H9 (cell line): Measurements from ENCODE around the gene ITPR2. TPM values are rescaled to one million over a fixed set of nuclear protein-coding genes. Genes with fewer than 3 reads are reported as not detected.

Experiments
- DNase-seq: peaks from one replicate; pipeline ENCODE4 v3.0.0-alpha.2; 2017
- H2AFZ ChIP-seq: one replicate; pipeline ENCODE4 v1.6.1; 2013; ENCODE audit warnings: mild to moderate bottlenecking, low read length, control low read depth, moderate library complexity
- H2AK5ac ChIP-seq: 2 replicates; pipeline ENCODE4 v1.6.1; 2013; ENCODE audit warnings: low read length, control low read depth, mixed read lengths; ENCODE audit not compliant: insufficient read length
- H2BK120ac ChIP-seq: one replicate; pipeline ENCODE4 v1.6.1; 2013; ENCODE audit warnings: low read depth, mild to moderate bottlenecking, low read length, control low read depth, inconsistent platforms; ENCODE audit not compliant: poor library complexity, severe bottlenecking
- H2BK12ac ChIP-seq: 2 replicates; pipeline ENCODE4 v1.6.1; 2013; ENCODE audit warnings: low read length, control low read depth, mixed read lengths, low read depth; ENCODE audit not compliant: insufficient read length
- H2BK15ac ChIP-seq: 2 replicates; pipeline ENCODE4 v1.6.1; 2013; ENCODE audit warnings: low read depth, low read length, control low read depth
- H2BK20ac ChIP-seq: one replicate; pipeline ENCODE4 v1.6.1; 2013; ENCODE audit warnings: low read depth, mild to moderate bottlenecking, low read length, control low read depth, inconsistent platforms; ENCODE audit not compliant: poor library complexity, severe bottlenecking
- H2BK5ac ChIP-seq: 2 replicates; pipeline ENCODE4 v1.6.1; 2013; ENCODE audit warnings: low read length, control low read depth, mixed read lengths; ENCODE audit not compliant: insufficient read length
- H3K14ac ChIP-seq: 2 replicates; pipeline ENCODE4 v1.6.1; 2013; ENCODE audit warnings: low read length, control low read depth; ENCODE audit not compliant: insufficient read depth
- H3K18ac ChIP-seq: 2 replicates; pipeline ENCODE4 v1.6.1; 2013; ENCODE audit warnings: low read depth, mild to moderate bottlenecking, mixed read lengths, low read length, control low read depth; ENCODE audit not compliant: insufficient read length
- H3K23ac ChIP-seq: 2 replicates; pipeline ENCODE4 v1.6.1; 2013; ENCODE audit warnings: low read length, control low read depth, mixed read lengths, low read depth; ENCODE audit not compliant: insufficient read length
- H3K23me2 ChIP-seq: 2 replicates; pipeline ENCODE4 v1.6.1; 2013; ENCODE audit warnings: low read depth, mild to moderate bottlenecking, mixed read lengths, low read length, control low read depth; ENCODE audit not compliant: insufficient read length, poor library complexity, severe bottlenecking
- H3K27ac ChIP-seq: 2 replicates; pipeline ENCODE4 v1.5.1; 2013; ENCODE audit warnings: low read length, control low read depth, mixed read lengths, low read depth; ENCODE audit not compliant: insufficient read length
- H3K27me3 ChIP-seq: 2 replicates; pipeline ENCODE4 v1.6.1; 2013; ENCODE audit warnings: low read length, control low read depth, inconsistent platforms; ENCODE audit not compliant: insufficient read depth
- H3K4ac ChIP-seq: 2 replicates; pipeline ENCODE4 v1.6.1; 2013; ENCODE audit warnings: low read depth, mild to moderate bottlenecking, control low read depth, inconsistent platforms, low read length, moderate library complexity
- H3K4me1 ChIP-seq: 2 replicates; pipeline ENCODE4 v1.6.1; 2013; ENCODE audit warnings: low read length, control low read depth, inconsistent platforms; ENCODE audit not compliant: insufficient read depth
- H3K4me2 ChIP-seq: 2 replicates; pipeline ENCODE4 v1.6.1; 2013; ENCODE audit warnings: low read length, control low read depth, mixed read lengths; ENCODE audit not compliant: insufficient read length, insufficient read depth
- H3K56ac ChIP-seq: 2 replicates; pipeline ENCODE4 v1.6.1; 2013; ENCODE audit warnings: low read depth, mild to moderate bottlenecking, mixed read lengths, low read length, control low read depth; ENCODE audit not compliant: insufficient read length
- H3K79me1 ChIP-seq: 2 replicates; pipeline ENCODE4 v1.6.1; 2013; ENCODE audit warnings: low read depth, mild to moderate bottlenecking, moderate library complexity, low read length, control low read depth, inconsistent platforms; ENCODE audit not compliant: insufficient read depth, poor library complexity, severe bottlenecking
- H3K79me2 ChIP-seq: 2 replicates; pipeline ENCODE4 v1.6.1; 2013; ENCODE audit warnings: low read length, control low read depth, inconsistent platforms; ENCODE audit not compliant: insufficient read depth
- H3K9ac ChIP-seq: 2 replicates; pipeline ENCODE4 v1.6.1; 2013; ENCODE audit warnings: low read length, control low read depth, mixed read lengths; ENCODE audit not compliant: insufficient read length; ENCODE audit errors: extremely low read depth
- H3K9me3 ChIP-seq: one replicate; pipeline ENCODE4 v1.6.1; 2013; ENCODE audit warnings: low read depth, low read length, inconsistent platforms; ENCODE audit not compliant: control insufficient read depth
- H3T11ph ChIP-seq: one replicate; pipeline ENCODE4 v1.6.1; 2013; ENCODE audit warnings: mild to moderate bottlenecking, low read length, control low read depth, inconsistent platforms
- H4K20me1 ChIP-seq: one replicate; pipeline ENCODE4 v1.6.1; 2013; ENCODE audit not compliant: control insufficient read depth, insufficient read length, insufficient read depth
- H4K5ac ChIP-seq: 2 replicates; pipeline ENCODE4 v1.6.1; 2013; ENCODE audit warnings: low read depth, mild to moderate bottlenecking, mixed read lengths, low read length, control low read depth; ENCODE audit not compliant: insufficient read length
- H4K8ac ChIP-seq: replicated peaks from 2 replicates; pipeline ENCODE4 v1.6.1; 2013; ENCODE audit warnings: low read length, control low read depth, mixed read lengths, low read depth; ENCODE audit not compliant: insufficient read length
- H4K91ac ChIP-seq: 2 replicates; pipeline ENCODE4 v1.6.1; 2013; ENCODE audit warnings: low read depth, mild to moderate bottlenecking, moderate library complexity, mixed read lengths, low read length, control low read depth; ENCODE audit not compliant: insufficient read length
- H3K27ac Mint-ChIP-seq, 3 experiments: 2 replicates in 2 of 3; 3 replicates in 1 of 3; pipeline ENCODE4 v1.8.0; 2020 to 2021; ENCODE audit warnings: mixed read lengths in 3 of 3, mild to moderate bottlenecking in 1 of 3, moderate library complexity in 1 of 3
- H3K27me3 Mint-ChIP-seq: 2 replicates; pipeline ENCODE4 v1.8.0; 2021; ENCODE audit warnings: low read depth, mild to moderate bottlenecking, moderate library complexity, mixed read lengths
- H3K36me3 Mint-ChIP-seq, 3 experiments: 2 replicates in 2 of 3; 3 replicates in 1 of 3; pipeline ENCODE4 v1.8.0; 2020 to 2021; ENCODE audit warnings: low read depth in 3 of 3, mixed read lengths in 3 of 3; ENCODE audit not compliant: insufficient read depth in 1 of 3
- H3K4me1 Mint-ChIP-seq, 2 experiments: 2 replicates each; pipeline ENCODE4 v1.8.0; 2020; ENCODE audit warnings: mixed read lengths in 2 of 2
- H3K4me3 Mint-ChIP-seq, 2 experiments: 2 replicates in 1 of 2; 3 replicates in 1 of 2; pipeline ENCODE4 v1.8.0; 2020 to 2021; ENCODE audit warnings: mild to moderate bottlenecking in 2 of 2, mixed read lengths in 2 of 2, moderate library complexity in 1 of 2
- H3K9me3 Mint-ChIP-seq, 2 experiments: 2 replicates in 1 of 2; 3 replicates in 1 of 2; pipeline ENCODE4 v1.8.0; 2020; ENCODE audit warnings: mild to moderate bottlenecking in 2 of 2, mixed read lengths in 2 of 2, moderate library complexity in 1 of 2
- WGBS: extraction: QIAGEN DNeasy Blood & Tissue Kit; methylation state at CpG from one replicate; pipeline ENCODE4 v1.1.7; 2013; ENCODE audit warnings: missing lambda C conversion rate, low lambda C conversion rate, mixed read lengths; ENCODE audit not compliant: insufficient read length; ENCODE audit errors: extremely low coverage; 5-methylcytosine and 5-hydroxymethylcytosine counted together
- total RNA-seq: library from RNA; stranded (reverse); gene quantifications from 2 replicates; pipeline ENCODE4 v1.2.1, GENCODE V29; 2021
- TF ChIP-seq, protein P1 (sequence below): fragments of 200-600 bp; sonication (generic); conservative IDR thresholded peaks from 3 replicates; pipeline ENCODE4 v1.8.0; 2021; ENCODE audit warnings: antibody characterized with exemption, mild to moderate bottlenecking

Gene ITPR2
- total RNA-seq, 1 experiment from 2014 or later, result 14.8 TPM

DNA sequence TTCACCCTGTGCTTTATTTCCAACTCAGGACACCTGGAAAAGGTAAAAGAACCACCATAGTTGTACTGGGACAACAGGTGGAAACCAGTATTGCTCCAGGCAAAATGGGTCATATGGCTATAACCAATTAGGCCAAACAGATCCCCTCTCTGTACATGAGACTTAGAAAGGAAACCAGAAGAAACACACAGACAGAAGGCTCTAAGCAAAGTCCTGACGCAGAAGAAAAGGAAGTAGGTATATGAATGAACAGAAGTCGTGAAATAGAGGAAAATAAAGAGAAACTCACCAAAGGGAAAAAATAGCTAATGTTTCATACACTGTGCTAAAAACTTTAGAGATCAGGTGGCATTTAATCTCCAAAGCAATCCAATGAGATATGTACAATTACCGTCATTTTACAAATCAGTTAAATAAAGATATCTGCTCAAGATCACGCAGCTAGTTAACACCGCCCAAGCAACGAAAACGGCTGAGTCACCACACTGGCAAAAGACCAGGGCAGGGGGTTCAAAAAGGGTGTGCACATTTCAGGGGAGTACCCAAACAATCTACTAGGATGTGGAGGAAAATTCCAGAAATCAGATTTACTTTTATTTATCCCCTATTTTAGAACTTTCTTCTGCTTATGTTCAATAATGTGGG, 82.3 kb downstream of the ITPR2 start:
- Histone ChIP-seq H3K9ac (no peak overlapping the region), H3K23ac (no peak overlapping the region), H3K4me2 (no peak overlapping the region), H3K23me2 (no peaks in the 10 kb centered on the region), H3K56ac (no peak overlapping the region), H4K8ac (no peak overlapping the region), H3K27me3 (no peaks in the 10 kb centered on the region), H2BK120ac (no peak overlapping the region), H2AFZ (no peak overlapping the region), H2AK5ac (no peak overlapping the region), H2BK20ac (no peak overlapping the region), H3K18ac (no peak overlapping the region), H3K27ac (no peak overlapping the region), H4K91ac (no peak overlapping the region), H3K79me1 (no peaks in the 10 kb centered on the region), H4K20me1 (no peaks in the 10 kb centered on the region), H2BK12ac (no peak overlapping the region), H4K5ac (no peak overlapping the region), H2BK5ac (no peak overlapping the region), H3T11ph (no peak overlapping the region), H3K14ac (no peak overlapping the region), H3K79me2 (no peaks in the 10 kb centered on the region; the same call in 1 of the 2 replicates), H3K4ac (no peak overlapping the region), H2BK15ac (no peak overlapping the region), H3K4me1 (peaks cover 13% of the 10 kb centered on the region; the same call in 1 of the 2 replicates), H3K9me3 (no peaks in the 10 kb centered on the region)
- no peak overlapping the region for H3K4me3 Mint-ChIP-seq
- WGBS, result no CpG with 5 or more reads among the region's 7 CpGs
- H3K36me3 Mint-ChIP-seq, result peaks cover 16 to 19% (median 17%) of the 10 kb centered on the region in 3 experiments
- H3K9me3 Mint-ChIP-seq, result peaks cover 20 to 24% of the 10 kb centered on the region in 2 experiments
- no peak for DNase-seq
- no peak overlapping the region for H3K27ac Mint-ChIP-seq
- H3K4me1 Mint-ChIP-seq, result peaks cover 20 to 28% of the 10 kb centered on the region in 2 experiments
- no peaks in the 10 kb centered on the region for H3K27me3 Mint-ChIP-seq
- TF ChIP-seq, protein P1, sequence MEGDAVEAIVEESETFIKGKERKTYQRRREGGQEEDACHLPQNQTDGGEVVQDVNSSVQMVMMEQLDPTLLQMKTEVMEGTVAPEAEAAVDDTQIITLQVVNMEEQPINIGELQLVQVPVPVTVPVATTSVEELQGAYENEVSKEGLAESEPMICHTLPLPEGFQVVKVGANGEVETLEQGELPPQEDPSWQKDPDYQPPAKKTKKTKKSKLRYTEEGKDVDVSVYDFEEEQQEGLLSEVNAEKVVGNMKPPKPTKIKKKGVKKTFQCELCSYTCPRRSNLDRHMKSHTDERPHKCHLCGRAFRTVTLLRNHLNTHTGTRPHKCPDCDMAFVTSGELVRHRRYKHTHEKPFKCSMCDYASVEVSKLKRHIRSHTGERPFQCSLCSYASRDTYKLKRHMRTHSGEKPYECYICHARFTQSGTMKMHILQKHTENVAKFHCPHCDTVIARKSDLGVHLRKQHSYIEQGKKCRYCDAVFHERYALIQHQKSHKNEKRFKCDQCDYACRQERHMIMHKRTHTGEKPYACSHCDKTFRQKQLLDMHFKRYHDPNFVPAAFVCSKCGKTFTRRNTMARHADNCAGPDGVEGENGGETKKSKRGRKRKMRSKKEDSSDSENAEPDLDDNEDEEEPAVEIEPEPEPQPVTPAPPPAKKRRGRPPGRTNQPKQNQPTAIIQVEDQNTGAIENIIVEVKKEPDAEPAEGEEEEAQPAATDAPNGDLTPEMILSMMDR, result no peak
